ENCODE measurements around the gene S100A12. TPM values are rescaled to one million over a fixed set of nuclear protein-coding genes. Genes with fewer than 3 reads are reported as not detected.

Gene S100A12
- total RNA-seq, 1 donor, result not detected

DNA sequence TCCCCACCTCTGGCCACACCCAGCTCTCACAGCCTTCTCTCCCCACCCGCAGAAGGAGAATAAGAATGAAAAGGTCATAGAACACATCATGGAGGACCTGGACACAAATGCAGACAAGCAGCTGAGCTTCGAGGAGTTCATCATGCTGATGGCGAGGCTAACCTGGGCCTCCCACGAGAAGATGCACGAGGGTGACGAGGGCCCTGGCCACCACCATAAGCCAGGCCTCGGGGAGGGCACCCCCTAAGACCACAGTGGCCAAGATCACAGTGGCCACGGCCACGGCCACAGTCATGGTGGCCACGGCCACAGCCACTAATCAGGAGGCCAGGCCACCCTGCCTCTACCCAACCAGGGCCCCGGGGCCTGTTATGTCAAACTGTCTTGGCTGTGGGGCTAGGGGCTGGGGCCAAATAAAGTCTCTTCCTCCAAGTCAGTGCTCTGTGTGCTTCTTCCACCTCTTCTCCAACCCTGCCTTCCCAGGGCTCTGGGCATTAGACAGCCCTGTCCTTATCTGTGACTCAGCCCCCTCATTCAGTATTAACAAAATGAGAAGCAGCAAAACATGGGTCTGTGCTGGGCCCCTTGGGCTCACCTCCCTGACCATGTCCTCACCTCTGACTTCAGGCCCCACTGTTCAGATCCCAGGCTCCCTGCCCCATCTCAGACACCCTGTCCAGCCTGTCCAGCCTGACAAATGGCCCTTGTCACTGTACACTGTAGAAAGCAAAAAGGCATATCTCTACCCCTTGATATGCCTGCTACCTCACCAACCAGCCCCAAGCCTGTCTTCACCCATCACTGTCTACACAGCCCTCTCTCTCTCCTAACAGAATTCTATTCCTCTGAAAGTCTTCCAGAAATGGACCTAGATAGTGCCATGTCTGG, 14.6 kb downstream of the S100A12 start:
- no peak overlapping the region for H3K4me3 ChIP-seq (ENCODE audit: low read depth, low read length)
- no peak for DNase-seq (ENCODE audit: low read depth)
- TF ChIP-seq, protein P1, sequence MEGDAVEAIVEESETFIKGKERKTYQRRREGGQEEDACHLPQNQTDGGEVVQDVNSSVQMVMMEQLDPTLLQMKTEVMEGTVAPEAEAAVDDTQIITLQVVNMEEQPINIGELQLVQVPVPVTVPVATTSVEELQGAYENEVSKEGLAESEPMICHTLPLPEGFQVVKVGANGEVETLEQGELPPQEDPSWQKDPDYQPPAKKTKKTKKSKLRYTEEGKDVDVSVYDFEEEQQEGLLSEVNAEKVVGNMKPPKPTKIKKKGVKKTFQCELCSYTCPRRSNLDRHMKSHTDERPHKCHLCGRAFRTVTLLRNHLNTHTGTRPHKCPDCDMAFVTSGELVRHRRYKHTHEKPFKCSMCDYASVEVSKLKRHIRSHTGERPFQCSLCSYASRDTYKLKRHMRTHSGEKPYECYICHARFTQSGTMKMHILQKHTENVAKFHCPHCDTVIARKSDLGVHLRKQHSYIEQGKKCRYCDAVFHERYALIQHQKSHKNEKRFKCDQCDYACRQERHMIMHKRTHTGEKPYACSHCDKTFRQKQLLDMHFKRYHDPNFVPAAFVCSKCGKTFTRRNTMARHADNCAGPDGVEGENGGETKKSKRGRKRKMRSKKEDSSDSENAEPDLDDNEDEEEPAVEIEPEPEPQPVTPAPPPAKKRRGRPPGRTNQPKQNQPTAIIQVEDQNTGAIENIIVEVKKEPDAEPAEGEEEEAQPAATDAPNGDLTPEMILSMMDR (IDR thresholded peaks at IDR 0.05; ENCODE audit: insufficient read depth, low read length), result no peak

DNA sequence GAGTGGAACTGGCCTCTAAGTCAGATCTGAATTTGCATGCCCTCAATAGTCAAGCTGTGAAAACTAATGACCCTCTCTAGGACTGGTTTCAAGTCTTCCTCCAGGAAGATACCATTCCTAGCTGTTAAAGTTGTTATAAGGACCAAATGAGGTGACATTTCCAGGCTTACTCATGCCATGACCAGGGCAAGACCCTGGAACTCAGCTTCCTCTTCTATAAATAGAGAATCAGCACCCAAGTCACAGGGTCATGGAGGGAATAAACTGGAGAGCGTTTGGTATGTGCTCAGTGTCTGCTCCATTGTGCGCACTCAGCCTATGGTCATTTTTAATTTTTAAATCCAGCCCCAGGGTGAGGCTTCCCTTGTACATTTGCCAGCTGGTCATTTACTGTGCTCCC, 15.2 kb downstream of the S100A12 start:
- no peak overlapping the region for H3K4me3 ChIP-seq (ENCODE audit: low read depth, low read length)
- TF ChIP-seq, protein P1 (IDR thresholded peaks at IDR 0.05; ENCODE audit: insufficient read depth, low read length), result no peak
- DNase-seq (ENCODE audit: low read depth), result no peak

DNA sequence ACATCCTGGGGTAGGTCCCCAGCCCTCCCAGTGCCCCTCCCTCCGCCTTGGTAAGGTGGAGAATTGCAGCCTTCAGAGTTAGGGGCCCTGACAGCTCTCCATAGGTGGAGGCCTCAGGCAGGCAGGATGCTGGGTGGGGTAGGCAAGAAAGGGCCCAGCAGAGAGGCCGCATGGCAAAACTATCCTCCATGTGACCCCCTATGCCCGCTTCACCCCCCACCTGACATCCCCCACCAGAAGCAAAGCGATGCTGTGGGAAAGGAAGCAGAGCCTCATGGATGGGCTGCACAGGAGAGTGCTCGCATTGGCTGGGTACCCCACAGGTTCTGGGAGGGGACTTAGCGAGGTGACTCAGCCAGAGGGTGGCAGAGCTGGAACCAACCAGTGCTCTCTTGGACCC, 16.2 kb downstream of the S100A12 start:
- no peak overlapping the region for H3K4me3 ChIP-seq (ENCODE audit: low read depth, low read length)
- no peak for DNase-seq (ENCODE audit: low read depth)
- TF ChIP-seq, protein P1 (IDR thresholded peaks at IDR 0.05; ENCODE audit: insufficient read depth, low read length), result no peak

DNA sequence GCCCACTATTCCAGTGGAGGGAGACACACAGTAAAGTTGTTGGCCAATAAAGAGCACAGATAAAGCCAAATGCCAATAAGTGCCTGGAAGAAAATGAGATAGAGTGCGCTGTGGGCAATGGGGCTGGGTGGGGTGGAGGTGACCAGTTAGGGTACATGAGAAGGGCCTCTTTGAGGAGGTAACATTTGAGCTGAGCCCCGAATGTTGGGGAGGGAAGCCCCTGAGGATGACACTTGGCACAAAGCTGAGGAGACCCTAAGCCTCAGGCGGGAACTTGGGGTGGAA, 16.8 kb downstream of the S100A12 start:
- no peak overlapping the region for H3K4me3 ChIP-seq (ENCODE audit: low read depth, low read length)
- DNase-seq (ENCODE audit: low read depth), result no peak
- TF ChIP-seq, protein P1 (IDR thresholded peaks at IDR 0.05; ENCODE audit: insufficient read depth, low read length), result no peak

GRCh38 chr1:153357853-153358690, 17.3 kb downstream of the S100A12 start, which contains the start of gene S100A9:
S100A9 (plus strand) TSS chr1:153357854; CDS start chr1:153358284, 430 bp downstream.
- H3K4me3 ChIP-seq (ENCODE audit: low read depth, low read length), result no peak within 1 kb of the TSS
- no peak for DNase-seq (ENCODE audit: low read depth)
- TF ChIP-seq, protein P1 (IDR thresholded peaks at IDR 0.05; ENCODE audit: insufficient read depth, low read length), result no peak

GRCh38 chr1:153357076-153357852, 18.2 kb downstream of the S100A12 start:
- no peak for DNase-seq (ENCODE audit: low read depth)
- TF ChIP-seq, protein P1 (IDR thresholded peaks at IDR 0.05; ENCODE audit: insufficient read depth, low read length), result no peak
- H3K4me3 ChIP-seq (ENCODE audit: low read depth, low read length), result no peak overlapping the region

All from fibroblast of the aortic adventitia (primary cell).